ENCODE measurements around the gene SHANK1. TPM values are rescaled to one million over a fixed set of nuclear protein-coding genes. Genes with fewer than 3 reads are reported as not detected.
"Not testable (repeated sequence)": the region's sequence is repeated elsewhere in the genome, so short reads cannot be mapped to it uniquely, and the experiment has no call there.

SHANK1 gene
- total RNA-seq, 1 donor from 2014 or later: 0.25 TPM

- TF ChIP-seq, protein P1, sequence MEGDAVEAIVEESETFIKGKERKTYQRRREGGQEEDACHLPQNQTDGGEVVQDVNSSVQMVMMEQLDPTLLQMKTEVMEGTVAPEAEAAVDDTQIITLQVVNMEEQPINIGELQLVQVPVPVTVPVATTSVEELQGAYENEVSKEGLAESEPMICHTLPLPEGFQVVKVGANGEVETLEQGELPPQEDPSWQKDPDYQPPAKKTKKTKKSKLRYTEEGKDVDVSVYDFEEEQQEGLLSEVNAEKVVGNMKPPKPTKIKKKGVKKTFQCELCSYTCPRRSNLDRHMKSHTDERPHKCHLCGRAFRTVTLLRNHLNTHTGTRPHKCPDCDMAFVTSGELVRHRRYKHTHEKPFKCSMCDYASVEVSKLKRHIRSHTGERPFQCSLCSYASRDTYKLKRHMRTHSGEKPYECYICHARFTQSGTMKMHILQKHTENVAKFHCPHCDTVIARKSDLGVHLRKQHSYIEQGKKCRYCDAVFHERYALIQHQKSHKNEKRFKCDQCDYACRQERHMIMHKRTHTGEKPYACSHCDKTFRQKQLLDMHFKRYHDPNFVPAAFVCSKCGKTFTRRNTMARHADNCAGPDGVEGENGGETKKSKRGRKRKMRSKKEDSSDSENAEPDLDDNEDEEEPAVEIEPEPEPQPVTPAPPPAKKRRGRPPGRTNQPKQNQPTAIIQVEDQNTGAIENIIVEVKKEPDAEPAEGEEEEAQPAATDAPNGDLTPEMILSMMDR (IDR thresholded peaks at IDR 0.05; ENCODE audit: borderline replicate concordance): no peak
- DNase-seq: no peak
- no peak overlapping the region for H3K27ac ChIP-seq (replicated peaks)
- H3K4me1 ChIP-seq: no peaks in the 10 kb centered on the region
- intact Hi-C loops (cut with micrococcal nuclease): no loop called here
- H3K36me3 ChIP-seq: no peaks in the 10 kb centered on the region
- no peaks in the 10 kb centered on the region for H3K9me3 ChIP-seq (replicated peaks)
- H3K27me3 ChIP-seq (ENCODE audit: low read depth): peaks cover 49% of the 10 kb centered on the region
- no peak overlapping the region for H3K4me3 ChIP-seq
Measured at GRCh38 chr19:50626795-50627194, 92.8 kb downstream of the SHANK1 start.

DNA sequence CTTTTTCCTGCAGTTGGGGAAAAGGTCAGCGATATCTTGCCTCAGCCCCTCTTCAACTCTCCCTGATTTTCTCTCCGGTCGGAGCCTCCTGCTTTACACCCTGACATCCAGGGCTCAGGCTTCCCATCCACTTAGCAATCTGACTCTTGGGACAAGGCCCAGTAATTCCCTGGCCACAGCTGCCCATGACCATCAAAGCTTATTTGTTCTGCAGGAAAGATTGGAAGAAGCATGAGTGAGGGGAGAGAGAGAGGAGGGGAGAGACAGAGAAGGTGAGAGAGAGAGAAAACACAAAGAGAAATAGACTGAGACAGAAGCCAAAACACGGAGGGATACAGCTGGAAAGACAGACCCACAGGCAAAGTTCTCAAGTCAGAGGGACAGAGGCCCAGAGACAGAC is 93.6 kb downstream of the SHANK1 start:
- H3K4me1 ChIP-seq: no peaks in the 10 kb centered on the region
- no peak for DNase-seq
- no peak overlapping the region for H3K27ac ChIP-seq (replicated peaks)
- H3K9me3 ChIP-seq (replicated peaks): no peaks in the 10 kb centered on the region
- H3K4me3 ChIP-seq: no peak overlapping the region
- H3K36me3 ChIP-seq: no peaks in the 10 kb centered on the region
- H3K27me3 ChIP-seq (ENCODE audit: low read depth): peaks cover 42% of the 10 kb centered on the region
- TF ChIP-seq, protein P1 (IDR thresholded peaks at IDR 0.05; ENCODE audit: borderline replicate concordance): no peak
- intact Hi-C loops (cut with micrococcal nuclease): no loop called here

- Histone ChIP-seq H3K4me1 (no peaks in the 10 kb centered on the region), H3K27me3 (ENCODE audit: low read depth) (peaks cover 40% of the 10 kb centered on the region), H3K4me3 (no peak overlapping the region), H3K27ac (replicated peaks) (no peak overlapping the region), H3K36me3 (no peaks in the 10 kb centered on the region), H3K9me3 (replicated peaks) (no peaks in the 10 kb centered on the region)
- TF ChIP-seq, protein P1 (IDR thresholded peaks at IDR 0.05; ENCODE audit: borderline replicate concordance): no peak
- no peak for DNase-seq
- intact Hi-C loops (cut with micrococcal nuclease): no loop called here
Measured at GRCh38 chr19:50624949-50625600, 94.5 kb downstream of the SHANK1 start.

GRCh38 chr19:50620394-50620906 is 99.2 kb downstream of the SHANK1 start:
- H3K27ac ChIP-seq (replicated peaks); H3K9me3 ChIP-seq (replicated peaks); H3K36me3 ChIP-seq; H3K4me1 ChIP-seq; intact Hi-C loops (cut with micrococcal nuclease); H3K4me3 ChIP-seq; DNase-seq: not testable (repeated sequence)
- H3K27me3 ChIP-seq (ENCODE audit: low read depth): peaks cover 28% of the 10 kb centered on the region

- H3K27ac ChIP-seq (replicated peaks); H3K36me3 ChIP-seq; intact Hi-C loops (cut with micrococcal nuclease); H3K9me3 ChIP-seq (replicated peaks); H3K4me3 ChIP-seq; H3K4me1 ChIP-seq; DNase-seq: not testable (repeated sequence)
- peaks cover 33% of the 10 kb centered on the region for H3K27me3 ChIP-seq (ENCODE audit: low read depth)
Measured at GRCh38 chr19:50619184-50619583, 100.4 kb downstream of the SHANK1 start.

- H3K9me3 ChIP-seq (replicated peaks); H3K27ac ChIP-seq (replicated peaks); H3K4me3 ChIP-seq; H3K4me1 ChIP-seq; DNase-seq; intact Hi-C loops (cut with micrococcal nuclease); H3K36me3 ChIP-seq: not testable (repeated sequence)
- peaks cover 40% of the 10 kb centered on the region for H3K27me3 ChIP-seq (ENCODE audit: low read depth)
Measured at GRCh38 chr19:50618379-50618778, 101.2 kb downstream of the SHANK1 start.

DNA sequence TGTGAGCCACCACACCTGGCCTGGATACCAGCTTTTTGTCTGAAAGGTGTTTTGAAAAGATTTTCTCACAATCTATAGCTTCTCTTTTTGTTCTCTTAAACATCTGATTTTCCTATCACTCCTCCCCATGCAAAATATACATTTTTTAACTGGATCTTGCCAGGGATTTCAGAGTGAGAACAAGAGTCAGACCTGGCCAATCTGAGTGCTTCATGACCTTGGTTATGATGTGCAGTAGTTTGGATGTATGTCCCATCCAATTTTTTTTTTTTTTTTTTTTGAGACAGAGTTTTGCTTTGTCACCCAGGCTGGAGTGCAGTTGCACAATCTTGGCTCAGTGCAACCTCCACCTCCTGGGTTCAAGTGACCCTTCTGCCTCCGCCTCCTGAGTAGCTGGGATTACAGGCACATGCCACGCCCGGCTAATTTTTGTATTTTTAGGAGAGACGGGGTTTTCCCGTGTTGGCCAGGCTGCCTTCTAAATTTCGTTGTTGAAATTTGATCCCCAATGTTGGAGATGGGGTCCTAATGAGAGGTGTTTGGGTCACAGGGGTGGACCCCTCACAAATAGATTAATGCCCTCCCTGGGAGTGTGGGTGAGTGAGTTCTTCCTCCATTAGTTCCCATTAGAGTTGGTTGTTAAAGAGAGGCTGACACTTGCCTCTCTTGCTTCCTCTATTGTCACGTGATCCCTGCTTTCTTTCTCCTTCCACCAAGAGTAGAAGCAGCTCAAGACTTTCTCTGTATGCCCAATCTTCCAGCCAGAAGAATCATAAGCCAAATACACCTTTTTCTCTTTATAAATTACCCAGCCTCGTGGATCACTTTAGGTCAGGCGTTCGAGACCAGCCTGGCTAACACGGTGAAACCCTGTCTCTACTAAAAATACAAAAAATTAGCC is 106.8 kb downstream of the SHANK1 start:
- H3K27ac ChIP-seq (replicated peaks); DNase-seq; H3K4me3 ChIP-seq; intact Hi-C loops (cut with micrococcal nuclease); H3K36me3 ChIP-seq; H3K4me1 ChIP-seq; H3K9me3 ChIP-seq (replicated peaks): not testable (repeated sequence)
- H3K27me3 ChIP-seq (ENCODE audit: low read depth): peaks cover 61% of the 10 kb centered on the region

Other genes starting within 250 kb of the SHANK1 start
- gene EMC10, start 243.3 kb downstream of the SHANK1 start, total RNA-seq: 97.7 TPM
- gene GARIN5A, start 243.0 kb downstream of the SHANK1 start, total RNA-seq: 1.3 TPM
- gene JOSD2, start 208.6 kb downstream of the SHANK1 start, total RNA-seq: 28.6 TPM
- gene ASPDH, start 205.9 kb downstream of the SHANK1 start, total RNA-seq: not detected
- 0.47 TPM for gene LRRC4B, start 151.4 kb downstream of the SHANK1 start, total RNA-seq
- gene SYT3, start 79.9 kb downstream of the SHANK1 start, total RNA-seq: 0.22 TPM
- 3.6 TPM for gene C19orf81, start 70.4 kb downstream of the SHANK1 start, total RNA-seq
- gene CLEC11A, start 3.6 kb upstream of the SHANK1 start, total RNA-seq: 6.2 TPM
- not detected for gene GPR32, start 50.7 kb upstream of the SHANK1 start, total RNA-seq
- not detected for gene ACP4, start 70.6 kb upstream of the SHANK1 start, total RNA-seq
- 0.41 TPM for gene KLK1, start 104.0 kb upstream of the SHANK1 start, total RNA-seq
- gene KLK15, start 113.8 kb upstream of the SHANK1 start, total RNA-seq: not detected
- not detected for gene KLK3, start 135.1 kb upstream of the SHANK1 start, total RNA-seq
- not detected for gene KLK2, start 153.6 kb upstream of the SHANK1 start, total RNA-seq
- gene KLK4, start 191.6 kb upstream of the SHANK1 start, total RNA-seq: not detected
- gene KLK5, start 233.2 kb upstream of the SHANK1 start, total RNA-seq: not detected
- gene KLK6, start 249.8 kb upstream of the SHANK1 start, total RNA-seq: not detected